ENCODE data around the gene PATJ.

DNA sequence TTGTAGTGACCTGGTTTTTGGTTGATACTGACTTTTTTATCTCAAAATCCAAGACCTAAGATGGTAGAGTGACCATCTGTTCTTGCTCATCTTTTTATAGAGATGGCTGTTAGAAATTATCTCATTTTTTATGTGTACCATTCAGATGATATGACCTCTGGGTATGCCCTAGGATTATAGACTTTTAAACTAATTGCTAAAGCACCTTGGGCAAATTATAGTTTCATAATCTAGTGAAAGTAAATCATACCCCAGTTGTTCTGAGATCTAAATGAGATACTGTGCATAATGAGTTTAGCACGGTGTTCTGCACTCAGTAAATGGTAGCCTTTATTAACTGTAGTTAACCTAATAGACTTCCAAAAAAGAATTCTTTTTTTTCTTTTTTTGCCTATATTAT lies 269.8 kb downstream of the PATJ start:
- TF ChIP-seq, protein P1, sequence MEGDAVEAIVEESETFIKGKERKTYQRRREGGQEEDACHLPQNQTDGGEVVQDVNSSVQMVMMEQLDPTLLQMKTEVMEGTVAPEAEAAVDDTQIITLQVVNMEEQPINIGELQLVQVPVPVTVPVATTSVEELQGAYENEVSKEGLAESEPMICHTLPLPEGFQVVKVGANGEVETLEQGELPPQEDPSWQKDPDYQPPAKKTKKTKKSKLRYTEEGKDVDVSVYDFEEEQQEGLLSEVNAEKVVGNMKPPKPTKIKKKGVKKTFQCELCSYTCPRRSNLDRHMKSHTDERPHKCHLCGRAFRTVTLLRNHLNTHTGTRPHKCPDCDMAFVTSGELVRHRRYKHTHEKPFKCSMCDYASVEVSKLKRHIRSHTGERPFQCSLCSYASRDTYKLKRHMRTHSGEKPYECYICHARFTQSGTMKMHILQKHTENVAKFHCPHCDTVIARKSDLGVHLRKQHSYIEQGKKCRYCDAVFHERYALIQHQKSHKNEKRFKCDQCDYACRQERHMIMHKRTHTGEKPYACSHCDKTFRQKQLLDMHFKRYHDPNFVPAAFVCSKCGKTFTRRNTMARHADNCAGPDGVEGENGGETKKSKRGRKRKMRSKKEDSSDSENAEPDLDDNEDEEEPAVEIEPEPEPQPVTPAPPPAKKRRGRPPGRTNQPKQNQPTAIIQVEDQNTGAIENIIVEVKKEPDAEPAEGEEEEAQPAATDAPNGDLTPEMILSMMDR (IDR thresholded peaks at IDR 0.05), result no peak
- no peak for TF ChIP-seq POLR2A (IDR thresholded peaks at IDR 0.05)

Measured in testis (tissue), 2 donors.